Gastrocnemius medialis (tissue), 4 donors: ENCODE data around the gene DNTTIP2. TPM values are rescaled to one million over a fixed set of nuclear protein-coding genes. Genes with fewer than 3 reads are reported as not detected.
A peak's percentile ranks its signal among the peaks of the same experiment; 100 is the strongest.

Experiments used
- ATAC-seq, 2 donors: fragments of 150-250 bp; one replicate each; pipeline ENCODE4 v1.9.1; 2016
- DNase-seq, 2 donors: peaks; one replicate each; pipeline ENCODE4 v3.0.0-alpha.2; 2019
- H3K27ac ChIP-seq, 4 donors: fragments of 200-600 bp; sonication (generic); 1 replicate in 1 of 4; 2 replicates in 3 of 4; pipeline ENCODE4 v1.5.1; 2016 to 2018; ENCODE audit warnings: mild to moderate bottlenecking in 2 of 4, moderate library complexity in 1 of 4
- H3K27me3 ChIP-seq, 3 donors: fragments of 200-600 bp; sonication (generic) in 2 of 3; 1 replicate in 1 of 3; 2 replicates in 2 of 3; pipeline versions ENCODE4 v1.5.1 to v1.6.0; 2016 to 2019; ENCODE audit warnings: mild to moderate bottlenecking in 1 of 3, moderate library complexity in 1 of 3
- H3K36me3 ChIP-seq, 2 donors: fragments of 200-600 bp; sonication (generic) in 1 of 2; one replicate each; pipeline ENCODE4 v1.5.1; 2017 to 2018
- H3K4me1 ChIP-seq, 2 donors: fragments of 200-600 bp; sonication (generic) in 1 of 2; one replicate each; pipeline ENCODE4 v1.5.1; 2016 to 2017; ENCODE audit warnings: mild to moderate bottlenecking in 2 of 2
- H3K4me3 ChIP-seq, 4 donors: fragments of 200-600 bp; sonication (generic) in 3 of 4; 1 replicate in 1 of 4; 2 replicates in 3 of 4; pipeline ENCODE4 v1.5.1; 2016 to 2019; ENCODE audit warnings: mild to moderate bottlenecking in 2 of 4
- H3K9me3 ChIP-seq, 3 donors: fragments of 200-600 bp; sonication (generic) in 2 of 3; 1 replicate in 1 of 3; 2 replicates in 2 of 3; pipeline ENCODE4 v1.5.1; 2016 to 2019
- CTCF ChIP-seq, 5 experiments: fragments of 450-650 bp in 3 of 5; fragments of 200-600 bp in 2 of 5; sonication (generic) in 2 of 5; IDR thresholded peaks in 4 of 5; conservative IDR thresholded peaks in 1 of 5; 1 replicate in 4 of 5; 2 replicates in 1 of 5; pipeline ENCODE4 v1.5.1; 2016 to 2019; ENCODE audit warnings: antibody characterized with exemption in 5 of 5, mild to moderate bottlenecking in 3 of 5, moderate library complexity in 3 of 5
- POLR2A ChIP-seq, 2 donors: fragments of 450-650 bp; IDR thresholded peaks; one replicate each; pipeline ENCODE4 v1.6.1; 2017; ENCODE audit warnings: antibody characterized with exemption in 2 of 2, mild to moderate bottlenecking in 2 of 2, moderate library complexity in 2 of 2
- in situ Hi-C, 4 donors: fragments of 200-750 bp; cut with MboI; loops; one replicate each; pipeline versions ENCODE4 v1.15.0 to v1.8.0; 2017; ENCODE audit warnings: low sequenced_read_pairs in 4 of 4
- intact Hi-C: fragments of 100-400 bp; cut with DNase I; formaldehyde crosslinking; loops from one replicate; pipeline ENCODE4 v1.15.1; 2023; ENCODE audit warnings: low total_unique reads
- total RNA-seq, 4 donors: library from RNA; depleted of rRNA; stranded (reverse); fragments of >200 nt; gene quantifications; one replicate each; pipeline versions ENCODE4 v1.1.0 to v1.2.3, GENCODE V29; 2016

The DNTTIP2 gene
- total RNA-seq, 4 donors from 2014 or later, result 50.4 to 75.3 (median 59.1) TPM

DNA sequence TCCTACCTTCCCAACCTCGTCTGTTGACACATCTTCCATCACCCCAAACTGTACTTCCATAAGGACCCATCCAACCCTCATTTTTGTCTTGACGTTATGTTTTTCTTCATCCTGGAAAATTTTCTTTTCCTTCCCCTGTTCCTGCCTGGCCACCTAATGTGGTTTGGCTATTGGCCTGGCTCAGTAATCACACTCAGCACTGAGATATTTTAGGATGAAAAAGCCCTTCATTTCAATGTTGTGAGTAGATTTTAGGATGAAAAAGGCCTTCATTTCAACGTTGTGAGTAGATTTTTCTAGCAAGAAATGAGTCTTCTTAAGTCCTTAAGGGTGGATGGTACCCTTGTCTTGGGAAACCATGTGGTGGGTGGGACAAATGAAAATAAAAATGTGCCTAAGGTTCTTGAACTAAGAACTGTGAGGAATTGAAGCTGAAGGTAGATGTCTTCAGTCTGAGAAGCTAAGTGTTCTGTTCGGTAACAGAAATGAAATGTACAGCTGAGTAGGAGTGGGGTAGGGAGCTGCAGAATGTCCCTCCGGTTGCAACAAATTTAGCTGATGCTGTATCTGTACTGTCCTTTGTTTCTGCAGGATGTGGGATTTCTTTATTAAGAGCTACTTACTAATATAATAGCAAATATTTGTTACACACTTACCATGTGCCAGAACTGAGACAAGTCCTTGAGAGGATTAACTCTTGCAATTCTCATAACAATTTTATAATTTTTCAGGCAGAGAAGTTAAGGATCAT is 36.1 kb downstream of the DNTTIP2 start:
- Histone ChIP-seq H3K9me3 (no peaks in the 10 kb centered on the region), H3K27me3 (no peaks in the 10 kb centered on the region), H3K36me3 (no peaks in the 10 kb centered on the region), H3K4me1 (peaks cover 12 to 23% of the 10 kb centered on the region in 2 donors), H3K27ac (no peak overlapping the region), H3K4me3 (no peak overlapping the region)
- in situ Hi-C loops, result loop anchor here in 2 of 4 donors (25.0 kb wide), 2 partner anchors 406 to 531 kb away; partner anchors contain the start of gene FNBP1L (in 2 of the 2)
- TF ChIP-seq POLR2A (IDR thresholded peaks at IDR 0.05), result no peak
- TF ChIP-seq CTCF (IDR thresholded peaks at IDR 0.05 in 4 of 5, conservative IDR thresholded peaks at IDR 0.05 in 1 of 5), result no peak
- intact Hi-C loops, result no loop called here
- no peak for DNase-seq
- ATAC-seq, result no peak

DNA sequence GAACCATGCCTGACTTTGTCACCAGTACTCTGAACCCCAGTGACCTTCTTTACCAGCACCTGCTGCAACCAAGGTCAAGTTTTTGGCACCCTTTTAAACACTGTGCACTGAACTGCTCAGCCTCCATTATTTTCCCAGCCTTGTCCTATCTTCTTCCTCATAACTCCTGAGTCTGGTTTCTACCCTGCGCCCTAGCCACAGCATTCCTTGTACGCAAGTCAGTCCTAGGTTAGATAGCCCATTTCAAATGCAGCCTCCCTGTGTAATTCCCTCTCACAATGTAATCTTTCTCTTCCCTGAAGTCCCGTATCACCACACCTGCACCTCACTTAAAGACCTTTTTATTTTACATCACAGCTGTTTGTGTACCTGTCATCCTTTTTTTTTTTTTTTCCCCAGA is 37.2 kb downstream of the DNTTIP2 start:
- Histone ChIP-seq H3K36me3 (no peaks in the 10 kb centered on the region), H3K27ac (no peak overlapping the region), H3K27me3 (no peaks in the 10 kb centered on the region), H3K9me3 (no peaks in the 10 kb centered on the region), H3K4me3 (no peak overlapping the region), H3K4me1 (peaks cover 12 to 23% of the 10 kb centered on the region in 2 donors)
- DNase-seq (no peak), ATAC-seq (no peak)
- TF ChIP-seq CTCF (IDR thresholded peaks at IDR 0.05 in 4 of 5, conservative IDR thresholded peaks at IDR 0.05 in 1 of 5) (no peak), POLR2A (IDR thresholded peaks at IDR 0.05) (no peak)
- in situ Hi-C loops (loop anchor here in 2 of 4 donors (25.0 kb wide), 2 partner anchors 404 to 529 kb away; partner anchors contain the start of gene FNBP1L (in 2 of the 2)), intact Hi-C loops (no loop called here)

DNA sequence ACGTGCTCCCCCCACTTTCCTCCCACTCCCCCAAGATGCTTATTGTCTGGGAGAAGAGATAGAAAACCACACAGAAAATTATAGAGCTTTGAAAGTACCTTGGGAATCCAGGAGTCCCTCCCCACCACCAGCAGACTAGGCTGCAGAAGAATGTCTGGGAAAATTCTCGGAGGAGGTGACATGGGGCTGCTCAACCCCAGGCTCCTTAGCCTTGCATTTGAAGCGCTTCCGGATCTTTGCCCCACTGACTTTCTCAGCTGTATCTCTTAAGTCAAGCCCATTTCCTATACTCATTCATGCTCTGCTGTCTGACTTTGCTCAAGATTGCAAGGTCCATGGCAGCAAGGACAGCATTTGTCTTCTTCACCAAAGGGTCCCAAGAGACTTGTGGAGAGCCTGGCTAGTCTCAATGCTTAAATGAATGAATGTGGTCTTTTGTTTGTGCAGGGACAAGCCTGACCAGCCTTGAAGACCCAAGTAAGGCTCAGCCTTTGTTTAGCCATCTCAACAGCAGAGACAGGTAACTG is 38.0 kb downstream of the DNTTIP2 start:
- in situ Hi-C loops (loop anchor here in 2 of 4 donors (25.0 kb wide), 2 partner anchors 404 to 529 kb away; partner anchors contain the start of gene FNBP1L (in 2 of the 2)), intact Hi-C loops (no loop called here)
- no peaks in the 10 kb centered on the region for H3K9me3 ChIP-seq
- no peak overlapping the region for H3K27ac ChIP-seq
- no peaks in the 10 kb centered on the region for H3K36me3 ChIP-seq
- H3K27me3 ChIP-seq, result no peaks in the 10 kb centered on the region
- H3K4me1 ChIP-seq, result peaks cover 12 to 23% of the 10 kb centered on the region in 2 donors
- no peak overlapping the region for H3K4me3 ChIP-seq
- DNase-seq (no peak), ATAC-seq (no peak)
- TF ChIP-seq POLR2A (IDR thresholded peaks at IDR 0.05) (no peak), CTCF (IDR thresholded peaks at IDR 0.05 in 4 of 5, conservative IDR thresholded peaks at IDR 0.05 in 1 of 5) (no peak)

DNA sequence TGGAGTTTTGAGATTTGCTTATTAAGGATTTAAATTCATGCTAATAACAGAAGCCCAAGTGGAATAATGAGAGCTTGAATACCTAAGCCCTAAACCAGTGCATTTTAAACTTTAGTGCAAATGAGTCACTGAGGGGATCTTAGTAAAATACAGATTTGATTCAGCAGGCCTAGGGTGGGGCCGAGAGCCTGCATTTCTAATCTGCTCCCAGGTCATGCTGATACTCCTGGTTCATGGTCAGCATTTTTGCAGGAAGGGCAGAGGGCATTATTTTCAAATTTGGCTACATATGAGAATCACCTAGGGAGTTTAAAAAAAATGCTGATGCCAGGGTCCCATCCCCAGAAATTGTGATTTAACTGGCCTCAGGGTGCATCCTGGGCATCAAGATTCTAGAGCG is 39.3 kb downstream of the DNTTIP2 start:
- H3K4me1 ChIP-seq, result peaks cover 5 to 12% of the 10 kb centered on the region in 2 donors
- no peak for DNase-seq
- no peak overlapping the region for H3K4me3 ChIP-seq
- no peaks in the 10 kb centered on the region for H3K36me3 ChIP-seq
- intact Hi-C loops (no loop called here), in situ Hi-C loops (loop anchor here in 2 of 4 donors (25.0 kb wide), 2 partner anchors 402 to 527 kb away; partner anchors contain the start of gene FNBP1L (in 2 of the 2))
- peak overlapping the region in 1 of 4 donors; percentile 20 for H3K27ac ChIP-seq
- ATAC-seq, result no peak
- H3K27me3 ChIP-seq, result no peaks in the 10 kb centered on the region
- no peak for TF ChIP-seq POLR2A (IDR thresholded peaks at IDR 0.05)
- no peak for TF ChIP-seq CTCF (IDR thresholded peaks at IDR 0.05 in 4 of 5, conservative IDR thresholded peaks at IDR 0.05 in 1 of 5)
- no peaks in the 10 kb centered on the region for H3K9me3 ChIP-seq
